OCI-M2 (cell line): ENCODE results near the gene LSR.
A peak's percentile ranks its signal among the peaks of the same experiment; 100 is the strongest.

Experiments
- DNase-seq: peaks from one replicate; lab custom pipeline; 2025; ENCODE audit not compliant: unreplicated experiment; lab: John Stamatoyannopoulos, UW

Gene LSR

DNA sequence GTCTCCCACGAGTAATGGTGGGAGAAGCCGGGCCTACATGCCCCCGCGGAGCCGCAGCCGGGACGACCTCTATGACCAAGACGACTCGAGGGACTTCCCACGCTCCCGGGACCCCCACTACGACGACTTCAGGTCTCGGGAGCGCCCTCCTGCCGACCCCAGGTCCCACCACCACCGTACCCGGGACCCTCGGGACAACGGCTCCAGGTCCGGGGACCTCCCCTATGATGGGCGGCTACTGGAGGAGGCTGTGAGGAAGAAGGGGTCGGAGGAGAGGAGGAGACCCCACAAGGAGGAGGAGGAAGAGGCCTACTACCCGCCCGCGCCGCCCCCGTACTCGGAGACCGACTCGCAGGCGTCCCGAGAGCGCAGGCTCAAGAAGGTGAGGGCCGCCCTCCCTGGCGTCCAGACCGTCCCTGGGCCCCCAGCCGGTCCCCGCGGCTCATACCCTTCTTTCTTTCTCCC is 18.6 kb downstream of the LSR start:
- DNase-seq = no peak

GRCh38 chr19:35267818-35268535 is 19.2 kb downstream of the LSR start:
- DNase-seq = no peak

DNA sequence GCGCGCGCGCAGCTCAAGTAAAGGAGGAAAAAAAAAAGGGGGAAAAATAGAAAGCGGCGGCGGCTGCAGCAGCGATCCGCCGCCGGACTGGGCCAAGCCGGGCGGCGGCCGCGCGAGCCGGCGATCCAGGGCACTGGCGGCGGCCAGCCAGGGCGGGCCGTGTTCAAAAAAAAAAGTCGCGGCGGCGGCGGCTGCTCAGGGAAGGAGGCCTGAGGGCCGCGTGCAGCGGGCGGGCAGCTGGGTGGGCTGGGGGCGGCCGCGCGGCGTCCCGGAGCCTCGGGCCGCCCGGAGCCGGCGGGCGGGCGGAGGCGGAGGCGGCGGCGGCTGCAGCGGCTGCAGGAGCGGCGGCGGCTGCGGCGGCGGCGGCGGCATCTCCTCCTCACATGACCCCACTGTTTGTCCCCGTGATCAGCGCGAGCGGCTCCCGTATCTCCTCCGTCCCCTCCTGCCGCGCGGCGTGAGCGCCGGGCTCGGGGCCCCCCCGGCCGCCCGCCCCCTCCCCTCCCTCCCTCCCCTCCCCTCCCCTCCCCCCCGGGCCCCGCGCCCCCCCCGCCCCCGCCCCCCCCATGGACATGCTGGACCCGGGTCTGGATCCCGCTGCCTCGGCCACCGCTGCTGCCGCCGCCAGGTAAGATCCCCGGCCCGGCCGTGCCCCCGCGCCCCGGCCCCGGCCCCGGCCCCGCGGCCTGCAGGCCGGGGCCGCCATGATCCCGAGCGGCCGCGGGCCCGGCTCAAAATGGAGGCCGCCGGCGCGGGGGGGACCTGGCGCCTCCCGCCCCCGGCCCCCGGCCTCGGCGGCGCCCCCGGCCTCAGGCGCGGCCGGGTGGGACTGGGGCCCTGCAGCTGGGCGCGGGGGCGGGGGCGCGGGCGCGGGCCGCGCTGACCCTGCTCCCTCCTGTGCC is 20.0 kb downstream of the LSR start, which contains the start of gene USF2:
USF2 (plus strand) TSS at position 427 of the 902 bp plus-strand sequence; CDS start at position 567, 140 bp downstream.
- DNase-seq = no peak

DNA sequence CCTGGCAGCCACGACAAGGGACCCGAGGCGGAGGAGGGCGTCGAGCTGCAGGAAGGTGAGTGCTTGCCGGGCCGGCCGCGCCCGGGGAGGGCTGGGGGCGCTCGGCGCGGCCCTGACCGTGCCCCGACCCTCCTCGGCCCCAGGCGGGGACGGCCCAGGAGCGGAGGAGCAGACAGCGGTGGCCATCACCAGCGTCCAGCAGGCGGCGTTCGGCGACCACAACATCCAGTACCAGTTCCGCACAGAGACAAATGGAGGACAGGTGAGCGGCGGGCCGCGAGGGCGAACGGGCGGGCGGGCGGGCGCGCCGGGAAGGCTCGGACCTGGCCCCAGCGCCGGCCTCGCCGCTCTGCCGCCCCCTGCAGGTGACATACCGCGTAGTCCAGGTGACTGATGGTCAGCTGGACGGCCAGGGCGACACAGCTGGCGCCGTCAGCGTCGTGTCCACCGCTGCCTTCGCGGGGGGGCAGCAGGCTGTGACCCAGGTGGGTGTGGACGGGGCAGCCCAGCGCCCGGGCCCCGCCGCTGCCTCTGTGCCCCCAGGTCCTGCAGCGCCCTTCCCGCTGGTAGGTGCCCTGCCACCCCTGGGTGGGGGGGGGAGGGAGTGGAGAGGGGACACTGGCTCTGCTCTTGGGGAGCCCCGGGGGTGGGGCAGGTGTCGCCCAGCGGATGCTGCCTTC is 20.8 kb downstream of the LSR start:
- peak; percentile 63 for DNase-seq

GRCh38 chr19:35270381-35270811 is 21.6 kb downstream of the LSR start:
- no peak for DNase-seq

GRCh38 chr19:35271546-35271945 is 22.7 kb downstream of the LSR start:
- no peak for DNase-seq

DNA sequence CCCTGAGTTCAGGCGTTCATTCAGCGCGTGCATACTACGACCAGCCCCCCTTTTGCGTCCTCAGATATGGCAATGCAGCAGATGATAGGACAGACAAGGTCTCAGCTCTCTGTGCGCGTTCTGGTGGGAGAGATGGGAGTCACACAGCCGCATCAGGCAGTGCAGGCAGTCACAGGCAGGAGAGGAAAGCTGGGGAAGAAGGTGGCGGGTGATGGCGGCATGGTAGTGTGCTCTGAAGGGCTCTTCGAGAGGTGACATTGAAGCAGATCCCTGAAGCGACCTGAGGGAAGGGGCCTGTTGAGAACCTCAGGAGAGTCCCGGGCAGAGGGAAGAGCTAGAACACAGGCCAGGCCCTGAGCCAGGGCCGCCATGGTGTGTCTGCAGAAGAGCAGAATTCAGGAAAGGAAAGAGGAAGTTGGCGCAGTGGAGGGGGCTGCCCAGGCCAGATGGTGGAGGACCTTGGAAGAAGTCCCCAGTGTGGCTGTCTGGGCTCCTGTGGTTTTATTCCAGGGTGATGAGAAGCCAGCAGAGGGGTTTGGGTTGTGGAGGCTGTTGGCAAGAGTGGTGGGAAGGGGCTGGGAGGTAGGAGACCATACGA is 23.4 kb downstream of the LSR start:
- DNase-seq = no peak

DNA sequence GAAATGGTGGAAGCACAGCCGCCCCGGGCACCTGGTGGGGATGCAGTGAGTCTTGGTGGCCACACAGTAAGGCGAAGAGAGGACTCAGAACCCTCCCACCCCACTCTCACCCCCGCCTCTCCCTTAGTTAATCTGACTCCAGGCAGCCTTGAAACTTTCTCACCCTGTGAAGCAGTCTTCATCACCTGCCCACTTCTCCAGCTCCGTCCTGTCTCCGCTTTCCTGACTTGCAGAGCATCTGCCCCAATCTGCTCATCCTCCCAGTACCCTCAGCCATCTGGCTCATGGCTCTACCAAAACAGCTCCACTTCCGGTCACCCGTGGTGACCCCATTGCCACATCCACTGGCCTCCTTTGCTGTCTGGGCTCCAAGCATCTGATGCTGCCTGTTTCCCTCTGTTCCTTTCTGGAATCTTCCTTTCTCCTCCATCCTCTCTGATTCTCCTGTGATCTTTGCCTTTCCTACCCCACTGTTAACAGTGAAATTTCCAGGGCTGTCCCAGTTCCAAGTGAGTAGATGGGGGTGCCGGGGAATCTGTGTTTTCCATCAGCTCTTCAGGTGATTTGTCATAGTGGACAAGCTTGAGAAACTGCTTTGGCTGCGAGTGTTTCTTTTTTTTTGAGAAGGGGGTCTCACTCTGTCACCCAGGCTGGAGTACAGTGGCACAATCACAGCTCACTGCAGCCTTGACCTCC is 24.3 kb downstream of the LSR start:
- no peak for DNase-seq

DNA sequence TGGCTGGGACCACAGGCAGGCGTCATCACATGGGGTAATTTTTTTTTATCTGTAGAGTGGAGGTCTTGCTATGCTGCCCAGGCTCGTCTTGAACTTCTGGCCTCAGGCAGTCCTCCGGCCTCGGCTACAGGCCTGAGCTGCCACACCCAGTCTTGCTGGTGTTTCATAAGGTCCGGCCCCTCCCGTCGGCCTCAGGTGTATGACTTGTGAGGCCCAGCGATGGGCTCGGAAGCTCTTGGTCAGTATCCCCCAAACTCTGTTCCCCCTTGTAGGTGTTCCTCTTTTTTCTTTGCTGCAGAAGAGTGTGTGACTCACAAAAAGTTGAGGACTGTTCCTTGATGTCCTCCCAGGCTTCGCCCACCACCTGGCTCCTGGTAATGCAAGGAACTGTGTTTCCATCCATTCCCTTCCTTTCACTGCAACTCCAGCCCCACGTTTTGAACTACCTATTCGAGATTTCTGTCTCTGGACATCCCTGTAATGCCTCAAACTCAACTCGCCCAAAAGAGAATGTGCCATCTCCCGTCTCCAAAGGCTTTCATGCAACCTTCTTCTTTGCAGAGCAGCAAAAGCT is 25.0 kb downstream of the LSR start:
- no peak for DNase-seq

DNA sequence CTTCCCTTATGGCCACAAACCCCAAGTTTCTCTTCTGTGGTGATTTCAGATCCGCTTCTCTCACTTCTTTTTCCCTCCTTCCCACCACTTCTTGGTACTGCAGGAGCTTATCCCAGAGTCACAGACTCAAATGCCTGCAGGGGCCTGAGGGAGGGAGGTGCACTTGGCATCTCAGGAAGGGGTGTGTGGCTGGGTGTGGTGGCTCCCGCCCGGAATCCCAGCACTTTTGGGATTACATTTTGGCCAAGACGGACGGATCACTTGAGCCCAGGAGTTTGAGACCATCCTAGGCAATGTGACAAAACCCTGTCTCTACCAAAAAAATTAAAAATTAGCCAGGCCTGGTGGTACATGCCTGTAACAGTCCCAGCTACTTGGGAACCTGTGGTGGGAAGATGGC is 25.5 kb downstream of the LSR start:
- no peak for DNase-seq

- DNase-seq = no peak
Measured at GRCh38 chr19:35276706-35277281, 28.0 kb downstream of the LSR start.

DNA sequence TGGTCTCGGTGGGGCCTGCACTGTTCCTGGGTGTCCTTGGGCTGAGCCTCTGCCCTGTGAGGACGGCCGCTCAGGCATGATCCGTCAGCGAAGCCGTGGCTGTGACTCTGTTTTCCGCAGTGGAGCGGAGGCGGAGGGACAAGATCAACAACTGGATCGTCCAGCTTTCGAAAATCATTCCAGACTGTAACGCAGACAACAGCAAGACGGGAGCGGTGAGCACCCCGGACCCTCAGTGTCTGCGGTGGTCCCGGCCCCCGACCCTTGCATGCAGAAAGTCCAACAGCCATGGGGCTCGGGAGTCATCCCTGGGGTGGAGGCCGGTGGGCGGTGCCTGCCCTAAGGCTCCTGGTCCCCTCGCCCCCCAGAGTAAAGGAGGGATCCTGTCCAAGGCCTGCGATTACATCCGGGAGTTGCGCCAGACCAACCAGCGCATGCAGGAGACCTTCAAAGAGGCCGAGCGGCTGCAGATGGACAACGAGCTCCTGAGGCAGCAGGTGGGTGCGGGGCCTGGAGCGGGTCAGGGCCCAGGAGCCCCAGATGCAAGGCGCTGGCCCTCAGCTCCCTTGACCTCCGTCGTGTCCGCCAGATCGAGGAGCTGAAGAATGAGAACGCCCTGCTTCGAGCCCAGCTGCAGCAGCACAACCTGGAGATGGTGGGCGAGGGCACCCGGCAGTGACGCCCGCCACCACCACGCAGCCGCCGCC is 29.9 kb downstream of the LSR start:
- no peak for DNase-seq

DNA sequence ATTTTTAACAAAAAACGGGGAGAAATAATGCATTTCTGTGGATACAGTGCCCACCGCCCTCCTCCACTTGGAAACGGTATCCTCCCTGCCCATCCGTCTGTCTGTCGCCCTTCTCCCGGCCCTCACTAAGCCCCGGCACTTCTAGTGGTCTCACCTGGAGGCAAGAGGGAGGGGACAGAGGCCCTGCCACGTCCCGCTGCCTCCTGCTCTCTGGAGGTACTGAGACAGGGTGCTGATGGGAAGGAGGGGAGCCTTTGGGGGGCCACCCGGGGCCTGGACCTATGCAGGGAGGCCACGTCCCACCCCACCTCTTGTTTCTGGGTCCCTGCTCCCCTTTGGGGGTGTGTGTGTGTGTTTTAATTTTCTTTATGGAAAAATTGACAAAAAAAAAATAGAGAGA is 30.6 kb downstream of the LSR start:
- DNase-seq = no peak

- no peak for DNase-seq
Measured at GRCh38 chr19:35279985-35280821, 31.4 kb downstream of the LSR start.

DNA sequence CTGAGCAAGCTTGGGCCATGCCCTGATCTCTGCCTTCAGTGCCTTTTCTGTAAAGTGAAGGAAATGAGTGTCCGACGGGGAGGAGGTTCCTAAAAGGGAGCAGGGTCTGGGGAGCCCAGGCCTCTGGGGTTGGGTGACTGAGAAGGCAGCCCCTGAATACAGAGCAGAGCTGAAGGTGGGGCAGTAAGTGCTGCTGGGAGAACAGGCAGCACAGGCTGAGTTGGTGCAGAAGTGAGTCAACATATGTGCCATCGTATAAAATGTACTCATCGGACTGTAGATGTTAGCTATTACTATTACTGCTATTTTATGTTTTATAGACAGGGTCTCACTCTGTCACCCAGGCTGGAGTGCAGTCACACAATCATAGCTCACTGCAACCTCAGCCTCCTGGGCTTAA is 32.5 kb downstream of the LSR start:
- no peak for DNase-seq

- DNase-seq = no peak
Measured at GRCh38 chr19:35284153-35285094, 35.6 kb downstream of the LSR start.

- DNase-seq = no peak
Measured at GRCh38 chr19:35285095-35285449, 36.3 kb downstream of the LSR start.
